Uterus (tissue), 2 donors: ENCODE results near the gene CUBN.

Experiments
- POLR2A ChIP-seq, 2 donors: fragments of 450-650 bp; IDR thresholded peaks; one replicate each; pipeline ENCODE4 v1.6.1; 2016; ENCODE audit warnings: antibody characterized with exemption in 2 of 2, mild to moderate bottlenecking in 1 of 2, moderate library complexity in 1 of 2
- TF ChIP-seq, protein P1 (sequence below), 4 experiments: fragments of 200-600 bp in 2 of 4; fragments of 450-650 bp in 2 of 4; sonication (generic) in 2 of 4; IDR thresholded peaks; one replicate each; pipeline ENCODE4 v1.5.1; 2016 to 2019; ENCODE audit warnings: antibody characterized with exemption in 4 of 4, mild to moderate bottlenecking in 2 of 4, moderate library complexity in 1 of 4

DNA sequence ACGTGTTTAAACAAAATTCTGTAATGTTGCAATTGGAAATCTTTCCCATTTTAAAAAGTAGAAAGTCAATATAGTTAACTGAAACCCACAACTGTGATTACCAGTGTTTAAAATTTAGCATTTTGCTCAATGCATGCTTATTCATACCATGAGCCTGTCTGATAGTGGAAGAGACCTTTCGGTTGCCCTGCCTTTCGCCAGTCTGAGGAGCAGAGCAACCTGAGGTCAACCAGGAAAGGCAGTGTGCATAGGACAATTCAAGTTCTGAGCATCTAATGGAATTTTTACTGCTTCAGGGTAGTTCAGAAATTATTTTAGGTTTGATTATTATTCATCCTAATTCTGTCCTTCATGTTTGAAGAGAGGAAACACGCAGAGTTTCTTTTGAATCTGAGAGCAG is 100.8 kb downstream of the CUBN start:
- no peak for TF ChIP-seq POLR2A (IDR thresholded peaks at IDR 0.05)
- TF ChIP-seq, protein P1, sequence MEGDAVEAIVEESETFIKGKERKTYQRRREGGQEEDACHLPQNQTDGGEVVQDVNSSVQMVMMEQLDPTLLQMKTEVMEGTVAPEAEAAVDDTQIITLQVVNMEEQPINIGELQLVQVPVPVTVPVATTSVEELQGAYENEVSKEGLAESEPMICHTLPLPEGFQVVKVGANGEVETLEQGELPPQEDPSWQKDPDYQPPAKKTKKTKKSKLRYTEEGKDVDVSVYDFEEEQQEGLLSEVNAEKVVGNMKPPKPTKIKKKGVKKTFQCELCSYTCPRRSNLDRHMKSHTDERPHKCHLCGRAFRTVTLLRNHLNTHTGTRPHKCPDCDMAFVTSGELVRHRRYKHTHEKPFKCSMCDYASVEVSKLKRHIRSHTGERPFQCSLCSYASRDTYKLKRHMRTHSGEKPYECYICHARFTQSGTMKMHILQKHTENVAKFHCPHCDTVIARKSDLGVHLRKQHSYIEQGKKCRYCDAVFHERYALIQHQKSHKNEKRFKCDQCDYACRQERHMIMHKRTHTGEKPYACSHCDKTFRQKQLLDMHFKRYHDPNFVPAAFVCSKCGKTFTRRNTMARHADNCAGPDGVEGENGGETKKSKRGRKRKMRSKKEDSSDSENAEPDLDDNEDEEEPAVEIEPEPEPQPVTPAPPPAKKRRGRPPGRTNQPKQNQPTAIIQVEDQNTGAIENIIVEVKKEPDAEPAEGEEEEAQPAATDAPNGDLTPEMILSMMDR (IDR thresholded peaks at IDR 0.05), result no peak
